OCI-LY7 (cell line): ENCODE measurements around the gene GPR61. TPM values are rescaled to one million over a fixed set of nuclear protein-coding genes. Genes with fewer than 3 reads are reported as not detected.

Source experiments
- BruUV-seq: library from RNA; stranded (reverse); fragments of 400-500 nt; replicated peaks from 2 replicates; lab custom pipeline; 2021; lab: Mats Ljungman, UMichigan
- CTCF ChIA-PET: fragments of 300-600 bp; sonication (Branson Sonifier 250); formaldehyde crosslinking; loops from one replicate; lab custom pipeline; 2022; ENCODE audit warnings: antibody characterized with exemption; ENCODE audit not compliant: unreplicated experiment; lab: Charles Lee
- POLR2A ChIA-PET: fragments of 300-600 bp; sonication (Branson Sonifier 250); formaldehyde crosslinking; loops from one replicate; lab custom pipeline; 2022; ENCODE audit warnings: antibody characterized with exemption; lab: Charles Lee
- DNase-seq: peaks from one replicate; pipeline ENCODE4 v3.0.0-alpha.2; 2015; ENCODE audit warnings: low spot score
- H2AFZ ChIP-seq: fragments of 200-600 bp; sonication (generic), shearing (Covaris generic); 2 replicates; pipeline ENCODE4 v1.6.1; 2014; ENCODE audit warnings: mild to moderate bottlenecking, antibody characterized with exemption, low read length, moderate library complexity
- H3K27ac ChIP-seq: fragments of 200-600 bp; sonication (generic); 2 replicates; pipeline ENCODE4 v1.5.1; 2014; ENCODE audit warnings: mixed run types, low read depth, mild to moderate bottlenecking, moderate library complexity, low read length, inconsistent platforms; ENCODE audit not compliant: poor library complexity, severe bottlenecking
- H3K36me3 ChIP-seq: fragments of 200-600 bp; sonication (generic); 2 replicates; pipeline ENCODE4 v1.6.1; 2014; ENCODE audit warnings: mild to moderate bottlenecking, antibody characterized with exemption, low read length, moderate library complexity, mixed read lengths; ENCODE audit not compliant: insufficient read depth
- H3K4me1 ChIP-seq: fragments of 200-600 bp; sonication (generic); 2 replicates; pipeline ENCODE4 v1.5.1; 2014; ENCODE audit warnings: mild to moderate bottlenecking, low read length; ENCODE audit not compliant: insufficient read depth, poor library complexity, severe bottlenecking
- H3K4me2 ChIP-seq: fragments of 200-600 bp; sonication (generic); 2 replicates; pipeline ENCODE4 v1.6.1; 2014; ENCODE audit warnings: mild to moderate bottlenecking, low read length
- H3K4me3 ChIP-seq: fragments of 200-600 bp; sonication (generic); 2 replicates; pipeline ENCODE4 v1.5.1; 2014; ENCODE audit warnings: mild to moderate bottlenecking, low read depth, low read length; ENCODE audit not compliant: poor library complexity, severe bottlenecking
- H3K79me2 ChIP-seq: fragments of 200-600 bp; sonication (generic); 2 replicates; pipeline ENCODE4 v1.6.1; 2016; ENCODE audit warnings: low read depth, mild to moderate bottlenecking, low read length, moderate library complexity, mixed read lengths; ENCODE audit not compliant: insufficient read depth
- H3K9me2 ChIP-seq: fragments of 200-600 bp; sonication (generic); 2 replicates; pipeline ENCODE4 v1.6.1; 2016; ENCODE audit warnings: mild to moderate bottlenecking, low read length, mixed read lengths; ENCODE audit not compliant: insufficient read depth
- H3K9me3 ChIP-seq: fragments of 200-600 bp; sonication (generic); 2 replicates; pipeline ENCODE4 v1.6.1; 2014; ENCODE audit warnings: mild to moderate bottlenecking, mixed run types, low read length, mixed read lengths
- H4K20me1 ChIP-seq: fragments of 200-600 bp; sonication (generic); 2 replicates; pipeline ENCODE4 v1.6.1; 2014; ENCODE audit warnings: mild to moderate bottlenecking, antibody characterized with exemption, low read length, moderate library complexity, mixed read lengths; ENCODE audit not compliant: insufficient read depth
- EZH2phosphoT487 ChIP-seq: fragments of 200-600 bp; sonication (generic); IDR thresholded peaks from 2 replicates; pipeline ENCODE4 v1.6.1; 2018; ENCODE audit warnings: low read depth, borderline replicate concordance, mild to moderate bottlenecking, mixed run types, antibody characterized with exemption, low read length, moderate library complexity, mixed read lengths
- intact Hi-C: fragments of 100-400 bp; cut with micrococcal nuclease; formaldehyde crosslinking; loops from one replicate; pipeline ENCODE4 v1.10.0; 2022; ENCODE audit not compliant: unreplicated experiment
- total RNA-seq, 2 experiments: library from RNA; depleted of rRNA in 1 of 2; stranded (reverse); fragments of >200 nt in 1 of 2; shearing (Covaris generic) in 1 of 2; gene quantifications; 2 replicates each; pipeline ENCODE4 v1.2.3, GENCODE V29; 2014 to 2022
- TF ChIP-seq, protein P1 (sequence below): fragments of 200-600 bp; sonication (generic); conservative IDR thresholded peaks from 2 replicates; pipeline ENCODE4 v1.5.1; 2014; ENCODE audit warnings: mild to moderate bottlenecking, antibody characterized with exemption, low read length, moderate library complexity, mixed read lengths

Gene GPR61
- total RNA-seq, 2 experiments from 2014 or later = not detected

DNA sequence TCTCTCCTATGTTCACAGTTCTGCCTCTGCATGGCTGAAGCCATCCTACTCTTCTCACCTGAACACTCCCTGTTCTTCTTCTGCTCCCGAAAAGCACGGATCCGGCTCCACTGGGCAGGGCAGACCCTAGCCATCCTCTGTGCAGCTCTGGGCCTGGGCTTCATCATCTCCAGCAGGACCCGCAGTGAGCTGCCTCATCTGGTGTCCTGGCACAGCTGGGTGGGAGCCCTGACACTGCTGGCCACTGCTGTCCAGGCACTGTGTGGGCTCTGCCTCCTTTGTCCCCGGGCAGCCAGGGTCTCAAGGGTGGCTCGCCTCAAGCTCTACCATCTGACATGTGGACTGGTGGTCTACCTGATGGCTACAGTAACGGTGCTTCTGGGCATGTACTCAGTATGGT is 43.9 kb upstream of the GPR61 start:
- Histone ChIP-seq H2AFZ (no peak overlapping the region), H3K9me3 (no peaks in the 10 kb centered on the region), H3K36me3 (peaks cover 33% of the 10 kb centered on the region; the same call in 1 of the 2 replicates), H4K20me1 (no peaks in the 10 kb centered on the region), H3K4me1 (peaks cover 14% of the 10 kb centered on the region), H3K79me2 (peaks cover 7% of the 10 kb centered on the region; the same call in 1 of the 2 replicates), H3K9me2 (no peaks in the 10 kb centered on the region), H3K4me2 (no peak overlapping the region), H3K4me3 (no peak overlapping the region), H3K27ac (no peak overlapping the region)
- BruUV-seq = no TSS peak
- intact Hi-C loops = no loop called here
- ChIA-PET CTCF (interaction anchor here (0.9 kb wide), 1 partner anchor 37 kb away, joined by 3 read pairs; no protein-coding TSS in a partner anchor), POLR2A (interaction anchor here (1.0 to 1.5 kb wide), 3 partner anchors 10 to 36 kb away, joined by 3 to 4 read pairs (median 3); partner anchors contain the start of gene ATXN7L2)
- no peak for DNase-seq
- TF ChIP-seq, protein P1, sequence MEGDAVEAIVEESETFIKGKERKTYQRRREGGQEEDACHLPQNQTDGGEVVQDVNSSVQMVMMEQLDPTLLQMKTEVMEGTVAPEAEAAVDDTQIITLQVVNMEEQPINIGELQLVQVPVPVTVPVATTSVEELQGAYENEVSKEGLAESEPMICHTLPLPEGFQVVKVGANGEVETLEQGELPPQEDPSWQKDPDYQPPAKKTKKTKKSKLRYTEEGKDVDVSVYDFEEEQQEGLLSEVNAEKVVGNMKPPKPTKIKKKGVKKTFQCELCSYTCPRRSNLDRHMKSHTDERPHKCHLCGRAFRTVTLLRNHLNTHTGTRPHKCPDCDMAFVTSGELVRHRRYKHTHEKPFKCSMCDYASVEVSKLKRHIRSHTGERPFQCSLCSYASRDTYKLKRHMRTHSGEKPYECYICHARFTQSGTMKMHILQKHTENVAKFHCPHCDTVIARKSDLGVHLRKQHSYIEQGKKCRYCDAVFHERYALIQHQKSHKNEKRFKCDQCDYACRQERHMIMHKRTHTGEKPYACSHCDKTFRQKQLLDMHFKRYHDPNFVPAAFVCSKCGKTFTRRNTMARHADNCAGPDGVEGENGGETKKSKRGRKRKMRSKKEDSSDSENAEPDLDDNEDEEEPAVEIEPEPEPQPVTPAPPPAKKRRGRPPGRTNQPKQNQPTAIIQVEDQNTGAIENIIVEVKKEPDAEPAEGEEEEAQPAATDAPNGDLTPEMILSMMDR = no peak
- TF ChIP-seq EZH2phosphoT487 = no peak

DNA sequence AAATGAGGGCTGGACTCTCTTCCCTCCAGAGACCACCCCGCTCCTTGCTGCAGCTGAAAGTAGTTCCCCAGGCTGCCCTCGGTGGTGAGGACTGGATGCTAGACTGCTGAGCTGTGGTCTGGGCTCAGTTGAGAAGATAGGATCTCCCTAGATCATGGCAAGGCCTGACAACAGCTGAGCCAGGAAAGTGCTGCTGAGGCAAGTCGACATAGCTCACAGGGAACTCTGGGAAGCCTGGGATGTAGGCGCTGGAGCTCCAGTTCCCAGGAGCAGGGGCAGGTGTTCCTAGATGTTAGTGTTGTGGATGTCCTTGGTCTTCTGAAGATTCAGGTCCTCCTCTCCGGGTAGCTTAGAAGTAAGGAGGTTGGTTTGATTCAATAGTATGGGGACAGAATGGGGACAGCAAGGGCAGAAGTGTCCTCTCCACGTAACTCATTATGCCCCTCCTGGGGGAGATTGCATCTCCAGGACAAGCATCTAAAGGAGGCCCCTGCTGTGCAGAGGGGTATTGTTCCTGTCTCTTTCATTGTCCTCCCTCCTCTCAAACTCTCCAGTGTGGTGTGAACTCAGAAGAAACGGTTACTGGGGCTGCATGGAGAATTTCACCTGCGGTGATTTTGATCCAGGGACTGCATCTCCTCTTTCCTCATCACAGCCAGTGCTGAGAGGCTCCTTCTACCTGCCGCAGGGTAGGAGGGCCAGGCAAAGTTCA is 42.1 kb upstream of the GPR61 start:
- no peaks in the 10 kb centered on the region for H3K9me3 ChIP-seq
- no peaks in the 10 kb centered on the region for H4K20me1 ChIP-seq
- no peaks in the 10 kb centered on the region for H3K9me2 ChIP-seq
- H3K4me2 ChIP-seq = no peak overlapping the region
- peaks cover 14% of the 10 kb centered on the region for H3K4me1 ChIP-seq
- H3K27ac ChIP-seq = no peak overlapping the region
- CTCF ChIA-PET = interaction anchor here (1.8 kb wide), 1 partner anchor 35 kb away, joined by 10 read pairs; no protein-coding TSS in a partner anchor
- no peak overlapping the region for H2AFZ ChIP-seq
- DNase-seq = no peak
- H3K4me3 ChIP-seq = no peak overlapping the region
- POLR2A ChIA-PET = interaction anchor here (0.9 kb wide), 1 partner anchor 34 kb away, joined by 4 read pairs; no protein-coding TSS in a partner anchor
- H3K36me3 ChIP-seq = peaks cover 41% of the 10 kb centered on the region; the same call in 1 of the 2 replicates
- intact Hi-C loops = loop anchor here (1.0 kb wide), 1 partner anchor 35 kb away; no protein-coding TSS in a partner anchor
- no TSS peak for BruUV-seq
- TF ChIP-seq, protein P1 = no peak
- TF ChIP-seq EZH2phosphoT487 = no peak
- H3K79me2 ChIP-seq = peaks cover 7% of the 10 kb centered on the region; the same call in 1 of the 2 replicates
